22Rv1 (cell line): ENCODE data around the gene KATNAL1.

Source experiments
- ZFX ChIP-seq: fragments of 450-650 bp; IDR thresholded peaks from 2 replicates; pipeline ENCODE4 v1.6.1; 2017; ENCODE audit warnings: antibody characterized with exemption, borderline replicate concordance
- TF ChIP-seq, protein P1 (sequence below): fragments of 450-650 bp; IDR thresholded peaks from 2 replicates; pipeline ENCODE4 v1.5.1; 2017; ENCODE audit warnings: mild to moderate bottlenecking

DNA sequence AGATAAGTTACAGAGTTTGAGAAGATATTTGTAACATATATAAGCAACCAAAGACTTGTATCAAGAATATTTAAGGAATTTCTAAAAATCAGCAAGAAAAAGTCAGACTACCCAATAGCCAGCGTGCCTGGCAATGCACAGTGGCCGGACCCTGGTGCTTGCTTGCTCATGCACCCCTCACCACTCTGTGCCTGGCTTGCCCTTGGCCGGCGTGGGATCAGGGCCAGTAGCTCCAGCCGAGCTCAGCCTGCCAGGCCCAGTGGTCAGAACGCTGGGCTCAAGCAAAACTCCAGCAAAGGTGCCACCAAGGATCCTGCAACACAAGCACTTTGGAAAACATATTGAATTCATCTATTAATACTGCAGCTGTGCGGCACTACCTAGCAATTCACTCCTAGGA, 95.1 kb downstream of the KATNAL1 start:
- TF ChIP-seq, protein P1, sequence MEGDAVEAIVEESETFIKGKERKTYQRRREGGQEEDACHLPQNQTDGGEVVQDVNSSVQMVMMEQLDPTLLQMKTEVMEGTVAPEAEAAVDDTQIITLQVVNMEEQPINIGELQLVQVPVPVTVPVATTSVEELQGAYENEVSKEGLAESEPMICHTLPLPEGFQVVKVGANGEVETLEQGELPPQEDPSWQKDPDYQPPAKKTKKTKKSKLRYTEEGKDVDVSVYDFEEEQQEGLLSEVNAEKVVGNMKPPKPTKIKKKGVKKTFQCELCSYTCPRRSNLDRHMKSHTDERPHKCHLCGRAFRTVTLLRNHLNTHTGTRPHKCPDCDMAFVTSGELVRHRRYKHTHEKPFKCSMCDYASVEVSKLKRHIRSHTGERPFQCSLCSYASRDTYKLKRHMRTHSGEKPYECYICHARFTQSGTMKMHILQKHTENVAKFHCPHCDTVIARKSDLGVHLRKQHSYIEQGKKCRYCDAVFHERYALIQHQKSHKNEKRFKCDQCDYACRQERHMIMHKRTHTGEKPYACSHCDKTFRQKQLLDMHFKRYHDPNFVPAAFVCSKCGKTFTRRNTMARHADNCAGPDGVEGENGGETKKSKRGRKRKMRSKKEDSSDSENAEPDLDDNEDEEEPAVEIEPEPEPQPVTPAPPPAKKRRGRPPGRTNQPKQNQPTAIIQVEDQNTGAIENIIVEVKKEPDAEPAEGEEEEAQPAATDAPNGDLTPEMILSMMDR: no peak
- TF ChIP-seq ZFX: no peak
